Measurements from ENCODE around the gene DPP10.
"Not testable (repeated sequence)": the region's sequence is repeated elsewhere in the genome, so short reads cannot be mapped to it uniquely, and the experiment has no call there.

The DPP10 gene

DNA sequence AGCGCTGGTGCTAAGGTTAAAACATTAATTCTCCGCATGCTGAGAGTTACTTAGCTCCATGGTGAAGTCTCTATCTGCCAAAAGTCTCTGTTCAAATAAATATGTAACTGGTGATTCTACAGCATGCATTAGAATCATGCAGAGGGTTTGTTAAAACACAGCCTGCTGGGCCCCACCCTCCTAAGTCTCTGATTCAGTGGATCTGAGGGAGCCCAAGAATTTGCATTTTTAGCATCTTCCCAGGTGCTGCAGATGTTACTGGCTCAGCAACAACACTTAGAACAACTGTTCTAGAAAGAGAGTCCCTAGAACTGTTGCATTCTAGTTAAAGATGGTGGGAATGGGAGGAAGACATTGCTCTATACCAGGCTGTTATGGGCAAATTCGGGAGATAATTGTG is 73.4 kb downstream of the DPP10 start:
- DNase-seq (ENCODE audit: low read depth): no peak

DNA sequence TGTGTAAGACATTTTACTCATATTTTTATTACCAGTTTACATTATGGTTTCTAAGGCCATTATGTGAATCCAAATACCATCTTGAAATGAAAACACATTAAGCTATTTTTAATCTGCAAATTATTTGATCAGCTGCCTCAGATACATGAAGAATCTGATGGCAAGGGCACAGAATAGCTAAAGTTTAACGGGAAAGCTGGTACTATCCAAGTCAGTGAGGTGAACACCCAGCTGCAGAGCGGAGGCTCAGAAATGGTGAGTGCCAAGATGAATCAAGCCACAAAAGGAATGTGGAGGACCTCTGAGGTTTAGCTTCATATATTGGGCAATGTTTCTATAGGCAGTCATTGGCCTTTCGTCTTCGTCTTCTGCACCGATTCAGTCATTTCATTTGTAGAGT is 75.1 kb downstream of the DPP10 start:
- DNase-seq (ENCODE audit: low read depth): no peak

DNA sequence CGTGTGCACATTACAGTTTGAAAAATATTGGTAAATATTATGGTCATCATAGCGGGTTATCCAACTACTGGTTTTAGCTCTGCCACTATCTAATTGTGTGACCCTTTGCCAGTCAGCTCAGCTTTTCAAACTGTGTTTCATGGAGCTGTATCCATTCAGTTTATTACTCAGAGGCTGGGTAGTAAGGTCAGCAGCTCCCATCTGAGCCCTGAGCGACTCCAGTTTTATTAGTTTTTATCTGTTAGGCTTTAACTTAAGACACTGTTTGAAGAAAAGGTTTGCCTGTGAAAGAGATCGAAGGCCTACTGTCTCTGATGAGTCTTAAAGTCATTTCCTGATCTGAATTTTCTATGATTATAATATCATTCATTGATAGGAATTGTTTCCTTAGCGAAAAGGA is 76.3 kb downstream of the DPP10 start:
- no peak for DNase-seq (ENCODE audit: low read depth)

DNA sequence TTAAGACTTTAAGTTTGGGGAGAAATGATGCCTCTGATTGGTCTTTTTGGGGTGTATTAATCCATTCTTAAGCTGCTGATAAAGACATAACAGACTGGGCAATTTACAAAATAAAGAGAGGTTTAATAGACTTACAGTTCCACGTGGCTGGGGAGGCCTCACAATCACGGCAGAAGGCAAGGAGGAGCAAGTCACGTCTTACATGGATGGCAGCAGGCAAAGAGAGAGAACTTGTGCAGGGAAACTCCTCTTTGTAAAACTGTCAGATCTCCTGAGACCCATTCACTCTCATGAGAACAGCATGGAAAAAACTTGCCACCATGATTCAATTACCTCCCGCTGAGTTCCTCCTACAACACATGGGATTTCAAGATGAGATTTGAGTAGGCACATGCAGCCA is 80.2 kb downstream of the DPP10 start:
- DNase-seq (ENCODE audit: low read depth): not testable (repeated sequence)

DNA sequence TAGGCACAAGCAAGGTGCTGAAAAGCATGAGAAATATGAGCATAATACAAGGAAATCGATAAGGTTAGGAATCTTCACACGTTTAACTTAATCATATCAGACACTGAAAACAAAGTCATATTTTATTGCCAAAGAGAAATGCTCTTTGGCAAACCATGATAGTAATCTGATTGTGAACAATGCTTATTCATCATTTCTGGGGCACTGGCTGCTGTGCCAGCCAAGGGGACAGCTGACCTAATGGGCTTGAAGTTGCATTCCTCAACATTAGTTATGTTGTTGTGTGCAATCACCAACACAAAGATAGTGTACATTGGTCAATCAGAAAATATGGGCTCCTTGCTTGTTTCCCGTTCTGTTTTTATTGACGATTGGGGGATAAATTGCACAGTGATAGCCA is 83.5 kb downstream of the DPP10 start:
- DNase-seq (ENCODE audit: low read depth): no peak

DNA sequence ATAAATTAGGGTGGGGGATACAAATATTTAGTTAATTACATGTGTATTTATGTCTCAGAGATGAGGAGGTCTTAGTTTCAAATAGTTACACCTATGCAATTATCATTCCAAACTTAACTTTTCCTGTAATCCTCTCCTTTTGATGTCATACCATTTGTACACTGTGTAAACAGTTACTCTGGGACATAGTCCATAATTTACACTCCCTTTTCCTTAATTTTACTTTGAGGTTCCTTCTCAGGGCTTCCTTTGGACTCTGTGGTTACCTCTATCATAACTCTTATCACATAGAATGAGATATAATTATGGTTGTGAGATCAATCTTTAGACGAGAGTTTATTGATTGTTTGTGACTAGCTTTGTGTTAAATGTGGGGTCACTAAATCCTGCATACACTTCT is 84.4 kb downstream of the DPP10 start:
- no peak for DNase-seq (ENCODE audit: low read depth)

DNA sequence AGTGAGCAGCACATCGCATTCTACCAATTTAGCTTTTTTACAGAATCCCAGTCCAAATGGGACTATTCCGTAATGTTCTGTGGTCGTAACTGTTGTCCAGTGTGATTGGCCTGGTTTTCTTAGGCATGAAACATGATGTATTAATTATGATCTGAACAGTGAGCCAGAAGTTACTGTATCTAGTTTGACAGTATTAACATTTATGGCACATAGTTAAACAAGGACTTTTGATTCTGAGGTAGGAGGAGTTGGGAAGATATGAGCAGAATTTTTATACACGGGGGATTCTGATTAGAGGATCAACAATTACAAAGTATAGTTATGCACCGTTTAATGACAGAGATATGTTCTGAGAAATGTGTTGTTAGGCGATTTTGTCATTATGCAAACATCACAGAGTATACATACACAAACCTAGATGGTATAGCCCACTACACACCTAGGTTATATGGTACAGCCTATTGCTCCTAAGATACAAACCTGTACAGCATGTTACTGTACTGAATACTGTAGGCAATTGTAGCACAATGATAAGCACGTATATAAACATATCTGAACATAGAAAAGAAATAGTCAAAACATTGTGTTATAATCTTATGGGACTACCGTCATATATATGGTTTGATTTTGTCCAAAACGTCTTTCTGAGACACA is 85.0 kb downstream of the DPP10 start:
- DNase-seq (ENCODE audit: low read depth): no peak

DNA sequence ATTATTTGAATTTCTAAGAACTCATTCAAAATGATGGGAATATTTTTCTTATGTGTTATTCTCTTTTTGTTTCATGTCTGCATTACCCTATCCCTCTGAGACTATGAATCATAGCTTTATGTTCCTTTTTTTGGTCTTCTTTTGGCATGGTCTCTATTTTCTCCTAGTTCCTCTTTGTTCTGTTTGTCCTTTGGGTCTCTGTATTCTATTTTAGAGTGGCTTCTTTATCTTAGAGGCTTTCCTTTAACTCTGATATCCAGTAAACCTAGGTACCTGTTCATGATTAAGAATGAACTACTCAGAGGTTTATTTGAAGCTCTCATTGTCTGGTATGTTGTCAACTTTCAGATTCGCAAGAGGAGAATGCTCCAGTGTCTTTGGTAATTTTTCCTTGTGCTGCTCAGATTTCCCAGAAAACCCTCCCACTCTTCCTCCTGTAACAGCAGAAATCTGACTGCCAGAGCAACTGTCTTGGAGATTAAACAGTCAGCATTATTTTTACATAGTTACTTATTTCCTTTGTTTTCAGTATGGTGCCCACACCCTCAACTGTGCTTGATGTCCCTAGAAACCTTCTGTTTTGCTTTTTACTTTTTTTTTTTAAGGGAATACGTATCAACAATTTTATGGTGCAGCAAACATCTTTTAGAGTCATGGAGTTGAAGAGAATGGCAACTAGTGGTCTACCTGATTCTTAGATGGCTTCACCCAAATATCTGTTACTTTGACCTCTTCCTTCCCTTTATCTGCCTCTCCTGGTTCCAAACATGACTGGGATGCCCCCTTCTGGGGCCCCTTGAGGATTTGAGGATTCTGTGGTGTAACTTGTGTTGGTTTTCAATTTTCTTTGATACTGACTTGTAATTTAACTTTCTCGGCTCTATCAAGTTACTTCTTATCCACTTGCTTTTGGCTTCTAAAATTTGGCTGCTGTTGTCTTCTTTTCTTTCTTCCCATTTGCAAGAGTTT is 92.0 kb downstream of the DPP10 start:
- DNase-seq (ENCODE audit: low read depth): no peak

DNA sequence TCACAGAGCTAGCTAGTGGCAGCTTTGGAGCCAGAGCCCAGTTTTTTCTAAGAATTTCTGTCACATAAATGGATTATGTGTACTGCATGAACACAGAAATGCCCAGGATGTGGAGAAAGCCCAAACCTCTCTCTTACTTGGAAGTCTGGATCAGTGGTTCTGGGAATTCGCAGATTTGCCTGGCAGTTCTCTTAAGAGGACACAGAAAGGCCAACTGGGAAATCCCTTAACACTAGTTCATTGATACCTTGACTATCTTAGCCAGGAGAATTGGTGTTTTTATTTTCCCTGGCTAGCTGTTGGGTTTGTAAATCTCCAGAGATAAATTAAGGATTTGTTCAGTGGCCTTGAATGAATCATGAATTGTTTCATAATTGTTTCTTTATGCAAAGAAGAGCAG is 95.3 kb downstream of the DPP10 start:
- DNase-seq (ENCODE audit: low read depth): no peak

DNA sequence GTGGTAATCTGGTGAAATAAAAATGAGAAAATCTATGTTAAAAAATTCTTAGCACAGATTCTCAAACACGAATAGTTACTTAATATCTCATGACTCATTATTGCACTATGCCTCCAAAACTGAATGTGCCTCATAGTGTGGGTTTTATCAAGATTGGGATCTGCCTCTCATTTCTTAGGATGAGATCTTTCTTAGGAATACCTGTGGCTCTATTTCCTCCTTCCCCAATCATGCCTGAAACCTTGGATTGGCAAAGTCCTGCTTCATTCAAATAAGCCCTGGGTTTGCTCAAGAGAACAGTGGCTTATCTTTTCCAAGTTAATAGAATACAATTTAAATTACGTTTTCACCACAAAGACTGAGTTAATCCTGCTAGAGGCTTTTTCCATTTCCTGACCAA is 100.3 kb downstream of the DPP10 start:
- no peak for DNase-seq (ENCODE audit: low read depth)

DNA sequence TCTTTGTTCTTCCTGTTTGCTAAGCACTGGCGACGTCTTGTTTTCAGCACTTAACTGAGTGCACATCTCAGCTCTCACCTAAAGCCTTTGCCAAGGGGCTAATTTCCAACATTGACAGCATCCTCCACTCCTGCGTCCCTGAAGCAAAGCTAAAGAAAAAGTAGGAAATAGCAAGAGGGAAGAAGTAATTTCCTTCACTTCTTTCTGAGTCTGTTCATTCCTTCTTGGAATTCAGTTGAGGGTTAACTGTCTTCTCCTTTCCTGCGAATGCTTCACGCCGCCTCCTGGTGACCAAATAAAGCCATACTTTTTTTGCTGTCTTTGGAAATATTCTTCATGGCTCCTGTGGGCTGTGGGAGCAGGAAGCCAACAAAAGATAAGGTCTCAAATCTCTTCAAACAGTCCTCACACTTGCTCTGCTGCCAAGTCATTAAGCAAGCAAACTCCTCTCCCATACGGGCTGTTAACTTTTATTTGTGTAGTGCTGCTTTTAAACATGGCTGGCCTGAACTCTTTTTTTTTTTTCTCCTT is 100.9 kb downstream of the DPP10 start:
- DNase-seq (ENCODE audit: low read depth): no peak

DNA sequence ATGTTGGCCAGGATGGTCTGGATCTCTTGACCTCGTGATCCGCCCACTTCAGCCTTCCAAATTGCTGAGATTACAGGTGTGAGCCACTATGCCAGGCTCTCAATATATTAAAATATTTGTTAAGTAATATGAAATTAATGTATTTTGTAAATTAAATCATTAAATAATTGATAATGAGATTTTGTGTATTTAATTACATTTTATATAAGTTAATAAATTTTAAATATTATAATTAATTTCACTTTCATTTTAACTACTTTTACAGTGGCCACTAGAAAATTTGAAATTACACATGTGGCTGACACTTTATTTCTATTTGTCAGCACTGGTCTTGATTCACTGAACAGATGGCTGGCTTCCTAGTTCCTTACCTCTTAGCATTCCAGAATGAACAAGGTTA is 102.6 kb downstream of the DPP10 start:
- DNase-seq (ENCODE audit: low read depth): no peak

DNA sequence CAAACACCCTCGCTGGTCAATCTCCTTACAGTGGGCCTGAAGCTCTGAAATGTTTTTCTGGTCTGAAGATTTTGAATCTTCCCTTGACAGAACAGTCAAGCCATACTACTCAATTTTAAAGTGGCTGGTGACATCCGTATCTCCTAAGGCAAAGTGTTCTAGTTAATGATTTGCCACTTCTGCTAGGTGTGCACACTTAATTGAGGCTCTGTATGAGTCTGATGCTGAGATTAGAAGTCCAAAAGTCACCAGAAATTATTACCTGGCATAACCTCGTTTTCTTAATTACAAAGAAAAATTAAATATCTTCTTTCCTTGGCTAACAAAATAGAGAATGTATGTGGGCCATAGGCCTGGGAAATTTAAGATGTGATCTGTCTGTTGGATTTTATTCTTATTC is 104.1 kb downstream of the DPP10 start:
- DNase-seq (ENCODE audit: low read depth): no peak

DNA sequence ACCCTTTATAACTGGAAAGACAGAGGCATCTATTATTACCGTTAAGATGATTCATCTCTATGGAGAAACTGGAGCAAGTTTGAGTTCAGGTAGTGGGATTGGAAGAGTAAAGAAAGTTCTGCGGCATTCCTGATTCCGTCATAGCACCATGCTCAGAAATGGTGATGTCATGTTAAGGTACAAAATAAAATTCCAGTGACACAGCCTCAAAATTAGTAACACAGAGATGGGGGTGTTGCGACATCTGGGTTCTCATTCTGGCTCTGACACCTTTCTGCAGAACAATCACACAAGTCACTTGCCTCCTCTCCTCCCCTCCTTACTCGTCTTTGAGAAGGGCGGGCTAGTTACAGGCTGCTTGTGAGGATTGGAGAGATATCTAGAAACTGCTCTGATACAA is 105.7 kb downstream of the DPP10 start:
- DNase-seq (ENCODE audit: low read depth): no peak

DNA sequence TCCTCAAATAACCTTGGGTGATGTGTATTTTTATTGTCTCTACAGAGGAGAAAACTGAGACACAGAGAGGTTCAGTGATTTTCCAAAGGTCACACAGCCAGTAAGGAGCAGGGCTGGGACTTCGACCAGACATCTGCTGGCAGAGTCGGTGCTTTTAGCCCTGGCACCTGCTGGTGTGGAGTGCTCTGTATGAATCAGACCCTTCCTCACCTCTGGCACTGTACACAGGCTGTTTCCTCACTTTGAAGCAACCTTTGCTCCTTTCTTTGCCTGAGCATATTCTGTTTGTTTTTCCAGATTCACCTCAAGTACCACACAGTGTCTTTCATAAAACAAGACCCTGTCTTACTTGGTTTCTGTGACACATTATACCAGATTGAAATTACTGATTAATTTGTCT is 107.9 kb downstream of the DPP10 start:
- no peak for DNase-seq (ENCODE audit: low read depth)

DNA sequence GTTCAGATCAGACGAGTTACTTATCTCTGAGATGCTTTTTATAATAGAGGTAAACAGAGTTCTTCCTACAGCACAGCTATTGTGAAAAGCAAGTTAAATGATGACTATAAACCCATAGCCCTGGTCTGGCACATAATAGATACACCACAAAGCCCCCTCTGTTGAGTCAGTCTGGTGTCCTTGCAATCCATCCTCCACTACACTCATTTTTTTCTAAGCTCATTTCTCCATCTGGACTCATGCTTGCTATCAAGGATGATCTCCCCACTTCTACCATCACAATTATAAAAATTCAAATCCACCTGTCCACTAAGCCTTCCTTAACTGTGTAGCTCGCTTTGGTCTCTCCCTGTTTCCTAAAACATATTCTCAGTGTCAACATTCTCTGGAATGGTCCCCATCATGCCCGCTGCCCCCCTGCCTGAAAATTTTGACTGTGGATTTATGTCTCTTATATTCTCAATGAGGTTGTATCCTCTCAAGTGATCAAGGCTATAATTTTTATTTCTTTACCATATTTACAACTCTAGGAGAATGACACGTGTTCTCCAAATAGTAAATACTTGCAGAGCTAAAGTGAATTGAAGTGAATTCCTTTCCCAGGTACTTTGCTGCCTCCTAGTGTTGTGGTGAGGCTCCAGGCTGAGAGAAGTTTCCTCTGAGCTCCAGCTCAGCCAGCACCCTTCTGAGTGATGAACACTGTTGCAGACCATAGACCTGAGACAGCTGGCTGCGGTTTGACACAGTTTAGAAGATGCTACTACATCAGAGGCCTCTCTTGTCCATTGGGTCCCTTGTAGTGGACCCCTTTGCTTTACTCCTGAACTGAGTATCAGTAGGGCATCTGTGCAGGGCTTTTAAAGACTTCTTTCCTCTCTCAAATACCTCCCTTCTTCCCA is 108.7 kb downstream of the DPP10 start:
- DNase-seq (ENCODE audit: low read depth): peak; percentile 25

DNA sequence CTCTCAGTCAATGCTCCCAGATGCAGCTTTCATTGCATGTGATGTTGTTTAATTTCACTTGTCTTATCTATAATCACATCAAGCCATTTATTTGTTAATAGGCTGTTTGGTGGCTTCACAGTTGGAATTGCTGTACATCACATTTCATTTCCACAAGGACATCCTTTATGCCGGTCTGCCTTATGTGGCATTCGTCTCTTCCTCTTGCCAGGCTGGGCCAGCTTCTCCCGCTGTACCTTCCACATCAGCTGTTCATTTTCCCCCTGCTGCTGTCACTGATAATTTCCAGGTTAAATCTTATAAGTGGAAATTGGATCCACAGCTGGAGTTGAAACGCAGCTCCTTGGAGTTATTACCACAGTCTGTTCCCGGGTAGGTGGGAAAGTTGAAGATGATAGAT is 110.6 kb downstream of the DPP10 start:
- DNase-seq (ENCODE audit: low read depth): no peak

DNA sequence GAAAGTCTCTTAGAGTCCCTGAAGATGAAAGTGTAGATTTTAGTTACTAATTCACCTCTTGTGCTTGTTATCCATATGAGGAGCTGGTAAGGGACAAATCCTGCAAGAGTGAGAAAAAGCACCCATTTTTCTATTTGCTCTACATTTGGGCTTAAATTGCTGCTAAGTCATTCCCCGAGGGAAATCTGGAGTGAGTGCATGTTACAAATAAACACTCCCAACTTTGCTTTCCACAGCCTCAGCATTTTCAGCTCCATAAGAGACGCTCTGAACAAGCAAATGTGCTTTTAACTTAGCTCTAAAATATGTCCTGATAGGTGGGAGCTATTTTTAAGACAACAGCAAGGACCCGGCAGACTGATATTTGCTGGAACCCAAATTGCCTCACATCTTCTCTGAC is 126.7 kb downstream of the DPP10 start:
- no peak for DNase-seq (ENCODE audit: low read depth)

DNA sequence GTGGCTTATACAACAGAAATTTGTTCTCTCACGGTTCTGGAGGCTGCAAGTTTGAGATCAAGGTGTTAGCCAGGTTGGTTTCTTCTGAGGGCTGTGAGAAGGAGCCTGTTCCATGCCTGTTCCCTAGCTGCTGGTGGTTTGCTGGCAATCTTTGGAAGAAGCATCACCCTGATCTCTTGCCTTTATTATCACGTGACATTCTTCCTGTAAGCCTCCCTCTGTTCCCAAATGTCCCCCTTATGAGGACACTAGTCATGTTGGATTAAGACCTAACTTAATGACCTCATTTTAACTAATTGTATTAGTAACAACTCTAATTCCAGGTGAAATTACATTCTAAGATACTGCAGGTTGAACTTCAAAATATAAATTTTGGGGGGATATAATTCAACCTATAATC is 135.2 kb downstream of the DPP10 start:
- no peak for DNase-seq (ENCODE audit: low read depth)

DNA sequence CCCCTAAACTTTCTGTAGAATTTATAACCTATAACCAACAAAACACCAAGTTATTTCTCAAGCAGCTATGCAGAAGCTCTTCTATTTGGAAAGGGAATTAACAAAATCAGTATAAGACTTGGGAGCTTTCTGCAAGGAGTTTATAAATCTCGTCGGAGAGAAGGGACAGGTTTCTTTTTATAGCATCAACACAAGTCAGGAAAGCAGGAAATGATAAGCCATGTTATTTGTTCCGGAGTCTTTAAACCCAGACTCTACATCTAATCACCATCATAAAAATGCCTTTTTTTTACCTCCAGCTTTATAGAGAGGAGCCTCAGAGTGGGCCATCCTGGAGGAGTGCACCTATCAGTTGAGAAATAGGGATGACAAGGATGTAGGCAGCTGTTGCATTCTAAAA is 137.1 kb downstream of the DPP10 start:
- no peak for DNase-seq (ENCODE audit: low read depth)

DNA sequence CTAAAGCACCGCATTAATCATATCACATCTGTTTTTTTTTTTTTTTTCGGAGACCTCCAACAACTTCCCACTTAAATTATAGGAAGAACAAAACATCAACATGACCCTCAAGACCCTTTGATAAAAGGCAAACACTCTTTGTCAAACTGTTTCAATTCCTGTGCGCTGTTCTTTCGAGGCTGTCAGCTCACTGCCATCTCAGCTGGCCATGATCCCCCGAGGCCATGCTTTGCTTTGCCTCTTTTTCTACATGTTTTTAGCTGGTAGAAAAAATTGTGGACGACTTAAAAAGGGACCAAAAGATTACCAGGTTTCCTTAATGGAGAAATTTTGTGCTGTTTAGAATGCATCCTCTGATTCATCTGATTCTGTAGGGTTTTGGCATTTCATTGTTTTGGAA is 138.2 kb downstream of the DPP10 start:
- no peak for DNase-seq (ENCODE audit: low read depth)

DNA sequence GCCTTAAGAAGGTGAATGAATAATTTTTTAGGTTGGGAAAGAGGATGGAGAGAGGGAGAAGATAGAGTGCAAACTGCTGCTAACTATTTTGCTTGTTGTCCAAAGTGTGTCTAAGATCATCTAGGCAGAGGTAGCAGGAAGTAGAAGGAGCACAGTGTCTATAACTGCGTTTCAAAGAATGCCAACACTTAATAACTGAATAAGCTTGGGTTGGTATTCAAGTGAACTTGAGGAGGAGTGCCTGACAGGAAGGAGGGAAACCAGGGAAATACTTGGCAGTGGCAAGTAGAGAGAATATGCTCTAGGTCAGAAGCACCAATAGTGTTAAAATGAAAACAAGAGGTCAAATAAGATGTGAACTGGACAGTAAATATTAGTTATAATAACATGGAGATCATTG is 155.9 kb downstream of the DPP10 start:
- DNase-seq (ENCODE audit: low read depth): no peak

Measured in EH (cell line).